ENCODE results near the gene GABRG3. TPM values are rescaled to one million over a fixed set of nuclear protein-coding genes. Genes with fewer than 3 reads are reported as not detected.
A peak's percentile ranks its signal among the peaks of the same experiment; 100 is the strongest.

GABRG3 gene
- total and polyA plus RNA-seq, 9 of the 15 experiments (the other 6 are each of a cell fraction or from before 2014, with no cell fraction given) = 4.0 to 15.1 (median 11.2) TPM

DNA sequence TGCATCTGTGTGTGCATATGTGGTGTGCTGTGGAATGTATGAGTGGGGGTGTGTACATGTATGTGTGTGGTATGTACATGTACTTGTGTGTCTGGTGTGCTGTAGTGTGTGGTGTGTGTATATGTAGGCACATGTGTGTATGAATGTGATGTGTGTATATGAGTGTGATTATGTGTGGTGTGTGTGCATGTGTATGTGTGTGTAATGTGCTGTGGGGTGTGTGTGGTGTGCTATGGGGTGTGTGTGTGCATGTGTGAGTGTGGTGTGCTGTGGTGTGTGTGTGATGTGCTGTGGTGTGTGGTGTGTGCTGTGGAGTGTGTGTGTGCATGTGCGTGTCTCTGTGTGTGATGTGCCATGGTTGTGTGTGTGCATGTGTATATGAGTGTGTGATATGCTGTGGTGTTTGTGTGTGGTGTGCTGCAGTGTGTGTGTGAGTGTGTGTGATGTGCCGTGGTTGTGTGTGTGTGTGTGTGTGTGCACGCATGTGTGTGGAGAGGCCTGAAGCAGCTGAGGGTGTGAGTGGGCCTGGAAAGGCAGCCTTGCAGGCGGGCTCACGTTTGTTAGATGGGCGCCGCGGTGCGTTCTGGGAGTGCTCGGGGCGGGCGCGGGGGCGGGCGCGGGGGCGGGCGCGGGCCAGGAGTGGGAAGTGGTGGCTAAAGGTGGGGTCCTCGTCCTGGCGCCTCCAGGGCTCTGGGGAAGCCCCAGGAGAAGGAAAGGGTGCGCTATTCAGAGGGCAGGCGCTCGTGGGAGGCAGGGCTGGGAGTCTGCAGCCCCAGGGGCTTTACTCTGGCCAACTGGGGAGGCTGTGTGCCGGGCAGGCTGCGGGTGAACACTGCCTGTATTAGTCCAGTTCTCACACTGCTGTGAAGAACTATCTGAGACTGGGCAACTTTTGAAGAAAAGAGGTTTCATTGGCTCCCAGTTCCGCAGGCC, 116.9 kb downstream of the GABRG3 start (continued):
- TF ChIP-seq LARP7 (IDR thresholded peaks at IDR 0.05) (peak; percentile 86), BRD9 (IDR thresholded peaks at IDR 0.05; ENCODE audit: low read depth, partially characterized antibody) (peak; percentile 44), KDM1A (IDR thresholded peaks at IDR 0.05) (peak in 1 of 2 experiments; percentile 82; a peak in 1 of 4 replicates), ZNF76 (CRISPR knock-in tag; IDR thresholded peaks at IDR 0.05; ENCODE audit: borderline replicate concordance) (no peak), ZNF584 (CRISPR knock-in tag; IDR thresholded peaks at IDR 0.05; ENCODE audit: low read depth) (no peak), TSC22D4 (tag; IDR thresholded peaks at IDR 0.05) (no peak), NBN (IDR thresholded peaks at IDR 0.05; ENCODE audit: low read depth) (peak; percentile 52; the same call in 1 of the 2 replicates), TAF15 (IDR thresholded peaks at IDR 0.05; ENCODE audit: low read depth, low read length) (no peak), FOS (IDR thresholded peaks at IDR 0.05; ENCODE audit: extremely low read depth, insufficient read length) (no peak), GTF2A2 (tag; IDR thresholded peaks at IDR 0.05) (no peak), TBP (optimal IDR thresholded peaks at IDR 0.05; ENCODE audit: low read depth, low read length) (no peak), EGR1 (conservative IDR thresholded peaks at IDR 0.05) (peak; percentile 93), HNRNPL (IDR thresholded peaks at IDR 0.05; ENCODE audit: low read depth, low read length) (no peak), POLR2A (conservative IDR thresholded peaks at IDR 0.05) (peak; percentile 68), NR2C2 (CRISPR knock-in tag; IDR thresholded peaks at IDR 0.05) (no peak), NR2C2 (tag; IDR thresholded peaks at IDR 0.05) (no peak), SMAD1 (IDR thresholded peaks at IDR 0.05; ENCODE audit: low read depth, low read length, partially characterized antibody) (no peak)
- TF ChIP-seq, protein P1, sequence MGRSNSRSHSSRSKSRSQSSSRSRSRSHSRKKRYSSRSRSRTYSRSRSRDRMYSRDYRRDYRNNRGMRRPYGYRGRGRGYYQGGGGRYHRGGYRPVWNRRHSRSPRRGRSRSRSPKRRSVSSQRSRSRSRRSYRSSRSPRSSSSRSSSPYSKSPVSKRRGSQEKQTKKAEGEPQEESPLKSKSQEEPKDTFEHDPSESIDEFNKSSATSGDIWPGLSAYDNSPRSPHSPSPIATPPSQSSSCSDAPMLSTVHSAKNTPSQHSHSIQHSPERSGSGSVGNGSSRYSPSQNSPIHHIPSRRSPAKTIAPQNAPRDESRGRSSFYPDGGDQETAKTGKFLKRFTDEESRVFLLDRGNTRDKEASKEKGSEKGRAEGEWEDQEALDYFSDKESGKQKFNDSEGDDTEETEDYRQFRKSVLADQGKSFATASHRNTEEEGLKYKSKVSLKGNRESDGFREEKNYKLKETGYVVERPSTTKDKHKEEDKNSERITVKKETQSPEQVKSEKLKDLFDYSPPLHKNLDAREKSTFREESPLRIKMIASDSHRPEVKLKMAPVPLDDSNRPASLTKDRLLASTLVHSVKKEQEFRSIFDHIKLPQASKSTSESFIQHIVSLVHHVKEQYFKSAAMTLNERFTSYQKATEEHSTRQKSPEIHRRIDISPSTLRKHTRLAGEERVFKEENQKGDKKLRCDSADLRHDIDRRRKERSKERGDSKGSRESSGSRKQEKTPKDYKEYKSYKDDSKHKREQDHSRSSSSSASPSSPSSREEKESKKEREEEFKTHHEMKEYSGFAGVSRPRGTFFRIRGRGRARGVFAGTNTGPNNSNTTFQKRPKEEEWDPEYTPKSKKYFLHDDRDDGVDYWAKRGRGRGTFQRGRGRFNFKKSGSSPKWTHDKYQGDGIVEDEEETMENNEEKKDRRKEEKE (IDR thresholded peaks at IDR 0.05; ENCODE audit: borderline replicate concordance in 1 of 2, control insufficient read depth in 1 of 2, low read depth in 2 of 2, low read length in 1 of 2) = peak in 1 of 2 experiments; percentile 44; a peak in 2 of 4 replicates
- TF ChIP-seq, protein P2, sequence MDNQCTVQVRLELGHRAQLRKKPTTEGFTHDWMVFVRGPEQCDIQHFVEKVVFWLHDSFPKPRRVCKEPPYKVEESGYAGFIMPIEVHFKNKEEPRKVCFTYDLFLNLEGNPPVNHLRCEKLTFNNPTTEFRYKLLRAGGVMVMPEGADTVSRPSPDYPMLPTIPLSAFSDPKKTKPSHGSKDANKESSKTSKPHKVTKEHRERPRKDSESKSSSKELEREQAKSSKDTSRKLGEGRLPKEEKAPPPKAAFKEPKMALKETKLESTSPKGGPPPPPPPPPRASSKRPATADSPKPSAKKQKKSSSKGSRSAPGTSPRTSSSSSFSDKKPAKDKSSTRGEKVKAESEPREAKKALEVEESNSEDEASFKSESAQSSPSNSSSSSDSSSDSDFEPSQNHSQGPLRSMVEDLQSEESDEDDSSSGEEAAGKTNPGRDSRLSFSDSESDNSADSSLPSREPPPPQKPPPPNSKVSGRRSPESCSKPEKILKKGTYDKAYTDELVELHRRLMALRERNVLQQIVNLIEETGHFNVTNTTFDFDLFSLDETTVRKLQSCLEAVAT (IDR thresholded peaks at IDR 0.05) = peak; percentile 66 to 83; a peak in 2 of 4 replicates
- TF ChIP-seq, protein P3, sequence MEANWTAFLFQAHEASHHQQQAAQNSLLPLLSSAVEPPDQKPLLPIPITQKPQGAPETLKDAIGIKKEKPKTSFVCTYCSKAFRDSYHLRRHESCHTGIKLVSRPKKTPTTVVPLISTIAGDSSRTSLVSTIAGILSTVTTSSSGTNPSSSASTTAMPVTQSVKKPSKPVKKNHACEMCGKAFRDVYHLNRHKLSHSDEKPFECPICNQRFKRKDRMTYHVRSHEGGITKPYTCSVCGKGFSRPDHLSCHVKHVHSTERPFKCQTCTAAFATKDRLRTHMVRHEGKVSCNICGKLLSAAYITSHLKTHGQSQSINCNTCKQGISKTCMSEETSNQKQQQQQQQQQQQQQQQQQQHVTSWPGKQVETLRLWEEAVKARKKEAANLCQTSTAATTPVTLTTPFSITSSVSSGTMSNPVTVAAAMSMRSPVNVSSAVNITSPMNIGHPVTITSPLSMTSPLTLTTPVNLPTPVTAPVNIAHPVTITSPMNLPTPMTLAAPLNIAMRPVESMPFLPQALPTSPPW (CRISPR knock-in tag; IDR thresholded peaks at IDR 0.05) = peak; percentile 84
- TF ChIP-seq, protein P4, sequence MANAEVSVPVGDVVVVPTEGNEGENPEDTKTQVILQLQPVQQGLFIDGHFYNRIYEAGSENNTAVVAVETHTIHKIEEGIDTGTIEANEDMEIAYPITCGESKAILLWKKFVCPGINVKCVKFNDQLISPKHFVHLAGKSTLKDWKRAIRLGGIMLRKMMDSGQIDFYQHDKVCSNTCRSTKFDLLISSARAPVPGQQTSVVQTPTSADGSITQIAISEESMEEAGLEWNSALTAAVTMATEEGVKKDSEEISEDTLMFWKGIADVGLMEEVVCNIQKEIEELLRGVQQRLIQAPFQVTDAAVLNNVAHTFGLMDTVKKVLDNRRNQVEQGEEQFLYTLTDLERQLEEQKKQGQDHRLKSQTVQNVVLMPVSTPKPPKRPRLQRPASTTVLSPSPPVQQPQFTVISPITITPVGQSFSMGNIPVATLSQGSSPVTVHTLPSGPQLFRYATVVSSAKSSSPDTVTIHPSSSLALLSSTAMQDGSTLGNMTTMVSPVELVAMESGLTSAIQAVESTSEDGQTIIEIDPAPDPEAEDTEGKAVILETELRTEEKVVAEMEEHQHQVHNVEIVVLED (CRISPR knock-in tag; IDR thresholded peaks at IDR 0.05) = no peak

Data from K562 (cell line).